Uterus (tissue), 2 donors: ENCODE results near the gene STX4.

ENCODE experiments used
- POLR2A ChIP-seq, 2 donors: fragments of 450-650 bp; IDR thresholded peaks; one replicate each; pipeline ENCODE4 v1.6.1; 2016; ENCODE audit warnings: antibody characterized with exemption in 2 of 2, mild to moderate bottlenecking in 1 of 2, moderate library complexity in 1 of 2
- TF ChIP-seq, protein P1 (sequence below), 4 experiments: fragments of 200-600 bp in 2 of 4; fragments of 450-650 bp in 2 of 4; sonication (generic) in 2 of 4; IDR thresholded peaks; one replicate each; pipeline ENCODE4 v1.5.1; 2016 to 2019; ENCODE audit warnings: antibody characterized with exemption in 4 of 4, mild to moderate bottlenecking in 2 of 4, moderate library complexity in 1 of 4

DNA sequence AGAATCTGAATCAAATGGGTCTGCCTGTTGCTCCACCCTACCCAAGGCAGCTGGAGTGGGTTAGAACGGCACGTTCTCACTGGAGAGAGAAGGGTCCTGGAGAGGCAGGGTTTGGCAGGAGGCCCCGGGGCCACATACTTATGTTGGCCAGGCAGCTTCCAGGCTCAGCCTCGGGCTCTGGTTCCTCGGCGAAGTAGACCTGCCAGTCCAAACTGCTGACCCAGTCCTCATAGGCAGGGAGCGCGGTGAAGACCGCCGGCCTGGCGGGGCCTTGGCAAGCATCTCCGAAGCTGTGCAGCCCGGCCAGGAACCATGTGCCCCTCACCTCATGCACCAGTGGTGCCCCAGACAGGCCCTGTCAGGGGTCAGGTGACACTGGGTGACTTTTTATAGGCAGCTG, 50.6 kb downstream of the STX4 start:
- TF ChIP-seq, protein P1, sequence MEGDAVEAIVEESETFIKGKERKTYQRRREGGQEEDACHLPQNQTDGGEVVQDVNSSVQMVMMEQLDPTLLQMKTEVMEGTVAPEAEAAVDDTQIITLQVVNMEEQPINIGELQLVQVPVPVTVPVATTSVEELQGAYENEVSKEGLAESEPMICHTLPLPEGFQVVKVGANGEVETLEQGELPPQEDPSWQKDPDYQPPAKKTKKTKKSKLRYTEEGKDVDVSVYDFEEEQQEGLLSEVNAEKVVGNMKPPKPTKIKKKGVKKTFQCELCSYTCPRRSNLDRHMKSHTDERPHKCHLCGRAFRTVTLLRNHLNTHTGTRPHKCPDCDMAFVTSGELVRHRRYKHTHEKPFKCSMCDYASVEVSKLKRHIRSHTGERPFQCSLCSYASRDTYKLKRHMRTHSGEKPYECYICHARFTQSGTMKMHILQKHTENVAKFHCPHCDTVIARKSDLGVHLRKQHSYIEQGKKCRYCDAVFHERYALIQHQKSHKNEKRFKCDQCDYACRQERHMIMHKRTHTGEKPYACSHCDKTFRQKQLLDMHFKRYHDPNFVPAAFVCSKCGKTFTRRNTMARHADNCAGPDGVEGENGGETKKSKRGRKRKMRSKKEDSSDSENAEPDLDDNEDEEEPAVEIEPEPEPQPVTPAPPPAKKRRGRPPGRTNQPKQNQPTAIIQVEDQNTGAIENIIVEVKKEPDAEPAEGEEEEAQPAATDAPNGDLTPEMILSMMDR (IDR thresholded peaks at IDR 0.05) = no peak
- TF ChIP-seq POLR2A (IDR thresholded peaks at IDR 0.05) = no peak
